OCI-LY7 (cell line): ENCODE measurements around the gene PPM1F.

Source experiments
- EZH2phosphoT487 ChIP-seq: fragments of 200-600 bp; sonication (generic); IDR thresholded peaks from 2 replicates; pipeline ENCODE4 v1.6.1; 2018; ENCODE audit warnings: low read depth, borderline replicate concordance, mild to moderate bottlenecking, mixed run types, antibody characterized with exemption, low read length, moderate library complexity, mixed read lengths
- TF ChIP-seq, protein P1 (sequence below): fragments of 200-600 bp; sonication (generic); conservative IDR thresholded peaks from 2 replicates; pipeline ENCODE4 v1.5.1; 2014; ENCODE audit warnings: mild to moderate bottlenecking, antibody characterized with exemption, low read length, moderate library complexity, mixed read lengths

DNA sequence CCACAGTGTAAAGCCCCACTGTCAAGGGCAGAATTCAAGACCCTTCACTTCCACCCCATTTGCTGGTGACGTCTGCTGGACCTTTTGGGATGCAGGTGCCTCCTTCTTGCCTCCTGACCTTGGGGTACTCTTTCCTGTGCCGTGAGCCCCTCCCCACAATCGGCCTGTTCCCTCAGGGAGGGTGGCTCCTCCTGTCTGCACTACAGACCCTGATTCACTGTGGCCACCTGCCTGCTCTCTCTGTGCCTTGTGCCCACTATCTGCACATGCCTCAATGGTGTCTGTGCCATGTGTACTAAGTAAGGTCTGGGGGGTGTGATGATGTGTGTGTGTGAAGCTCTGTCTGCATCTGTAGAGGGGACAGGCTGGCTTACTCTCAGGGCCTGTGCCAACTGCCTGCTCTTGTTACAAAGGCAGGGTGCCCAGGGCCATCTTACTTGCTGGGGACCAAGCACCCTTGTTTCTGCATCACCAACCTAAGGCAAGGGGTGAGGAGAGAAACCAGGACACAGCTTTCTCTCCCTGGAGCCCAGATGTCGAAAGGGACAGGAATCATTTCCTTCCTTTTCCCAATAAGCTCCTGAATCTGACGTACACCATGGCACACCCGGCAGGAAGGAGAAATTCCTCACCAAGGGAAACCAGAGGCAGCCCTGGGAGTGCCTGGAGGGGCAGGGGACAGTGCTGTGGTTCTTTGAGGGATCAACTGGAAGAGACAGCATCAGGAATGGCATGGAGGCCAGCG lies 3.7 kb downstream of the PPM1F start:
- TF ChIP-seq, protein P1, sequence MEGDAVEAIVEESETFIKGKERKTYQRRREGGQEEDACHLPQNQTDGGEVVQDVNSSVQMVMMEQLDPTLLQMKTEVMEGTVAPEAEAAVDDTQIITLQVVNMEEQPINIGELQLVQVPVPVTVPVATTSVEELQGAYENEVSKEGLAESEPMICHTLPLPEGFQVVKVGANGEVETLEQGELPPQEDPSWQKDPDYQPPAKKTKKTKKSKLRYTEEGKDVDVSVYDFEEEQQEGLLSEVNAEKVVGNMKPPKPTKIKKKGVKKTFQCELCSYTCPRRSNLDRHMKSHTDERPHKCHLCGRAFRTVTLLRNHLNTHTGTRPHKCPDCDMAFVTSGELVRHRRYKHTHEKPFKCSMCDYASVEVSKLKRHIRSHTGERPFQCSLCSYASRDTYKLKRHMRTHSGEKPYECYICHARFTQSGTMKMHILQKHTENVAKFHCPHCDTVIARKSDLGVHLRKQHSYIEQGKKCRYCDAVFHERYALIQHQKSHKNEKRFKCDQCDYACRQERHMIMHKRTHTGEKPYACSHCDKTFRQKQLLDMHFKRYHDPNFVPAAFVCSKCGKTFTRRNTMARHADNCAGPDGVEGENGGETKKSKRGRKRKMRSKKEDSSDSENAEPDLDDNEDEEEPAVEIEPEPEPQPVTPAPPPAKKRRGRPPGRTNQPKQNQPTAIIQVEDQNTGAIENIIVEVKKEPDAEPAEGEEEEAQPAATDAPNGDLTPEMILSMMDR = no peak
- no peak for TF ChIP-seq EZH2phosphoT487
